ENCODE measurements around the gene MCC.

Gene MCC

DNA sequence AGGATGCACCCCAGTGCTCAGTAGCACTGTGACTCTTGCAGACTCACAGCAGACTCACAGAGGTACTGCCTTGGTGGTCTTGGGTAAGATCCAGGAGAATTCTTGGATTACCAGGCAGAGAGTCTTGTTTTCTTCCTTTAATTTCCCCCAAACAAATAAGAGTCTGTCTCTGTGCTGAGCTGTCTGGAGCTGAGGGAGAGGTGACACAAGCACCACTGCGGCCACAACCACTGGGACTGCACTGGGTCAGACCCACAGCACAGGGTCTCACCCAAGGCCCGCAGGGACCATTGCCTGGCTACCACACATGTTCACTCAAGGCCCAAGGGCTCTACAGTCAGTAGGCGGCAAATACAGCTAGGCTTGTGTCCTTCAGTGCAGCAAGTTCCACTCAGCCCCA, 13.8 kb upstream of the MCC start:
- in situ Hi-C loops (cut with MboI; ENCODE audit: low sequenced_read_pairs, unreplicated experiment) = loop anchor here (25.0 kb wide), 2 partner anchors 165 to 515 kb away; partner anchors contain the start of gene DCP2
- DNase-seq (ENCODE audit: low spot score) = no peak
- TF ChIP-seq, protein P1, sequence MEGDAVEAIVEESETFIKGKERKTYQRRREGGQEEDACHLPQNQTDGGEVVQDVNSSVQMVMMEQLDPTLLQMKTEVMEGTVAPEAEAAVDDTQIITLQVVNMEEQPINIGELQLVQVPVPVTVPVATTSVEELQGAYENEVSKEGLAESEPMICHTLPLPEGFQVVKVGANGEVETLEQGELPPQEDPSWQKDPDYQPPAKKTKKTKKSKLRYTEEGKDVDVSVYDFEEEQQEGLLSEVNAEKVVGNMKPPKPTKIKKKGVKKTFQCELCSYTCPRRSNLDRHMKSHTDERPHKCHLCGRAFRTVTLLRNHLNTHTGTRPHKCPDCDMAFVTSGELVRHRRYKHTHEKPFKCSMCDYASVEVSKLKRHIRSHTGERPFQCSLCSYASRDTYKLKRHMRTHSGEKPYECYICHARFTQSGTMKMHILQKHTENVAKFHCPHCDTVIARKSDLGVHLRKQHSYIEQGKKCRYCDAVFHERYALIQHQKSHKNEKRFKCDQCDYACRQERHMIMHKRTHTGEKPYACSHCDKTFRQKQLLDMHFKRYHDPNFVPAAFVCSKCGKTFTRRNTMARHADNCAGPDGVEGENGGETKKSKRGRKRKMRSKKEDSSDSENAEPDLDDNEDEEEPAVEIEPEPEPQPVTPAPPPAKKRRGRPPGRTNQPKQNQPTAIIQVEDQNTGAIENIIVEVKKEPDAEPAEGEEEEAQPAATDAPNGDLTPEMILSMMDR (IDR thresholded peaks at IDR 0.05; ENCODE audit: borderline replicate concordance, control extremely low read depth, extremely low read depth, insufficient read depth, missing control alignments) = no peak

- TF ChIP-seq, protein P1 (IDR thresholded peaks at IDR 0.05; ENCODE audit: borderline replicate concordance, control extremely low read depth, extremely low read depth, insufficient read depth, missing control alignments) = no peak
These were observed 7.2 kb upstream of the MCC start for GRCh38 chr5:113495422-113495841.

DNA sequence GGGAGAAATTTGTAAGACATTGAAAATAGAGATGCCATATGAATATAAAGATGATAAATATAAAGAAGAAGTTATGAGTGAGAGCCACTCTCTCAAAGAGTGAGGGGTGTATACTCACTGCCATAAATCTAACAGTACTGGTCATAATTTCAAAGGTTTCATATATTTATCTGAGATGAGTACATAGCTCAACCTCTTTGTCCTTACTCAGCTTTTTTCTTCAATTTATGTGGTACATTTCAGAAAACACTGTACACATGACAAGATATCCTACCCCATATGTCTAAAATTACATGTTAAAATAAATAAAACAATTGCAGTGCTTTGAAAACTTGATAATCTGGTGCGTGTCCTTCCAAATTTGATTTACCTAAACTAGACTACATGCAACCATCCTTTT, 5.2 kb upstream of the MCC start:
- TF ChIP-seq, protein P1 (IDR thresholded peaks at IDR 0.05; ENCODE audit: borderline replicate concordance, control extremely low read depth, extremely low read depth, insufficient read depth, missing control alignments) = no peak
- no peak for DNase-seq (ENCODE audit: low spot score)
- in situ Hi-C loops (cut with MboI; ENCODE audit: low sequenced_read_pairs, unreplicated experiment) = no loop called here

More at GRCh38 chr5:113495422-113495841, 7.2 kb upstream of the MCC start:
- DNase-seq (ENCODE audit: low spot score) = no peak
- in situ Hi-C loops (cut with MboI; ENCODE audit: low sequenced_read_pairs, unreplicated experiment) = no loop called here

- in situ Hi-C loops (cut with MboI; ENCODE audit: low sequenced_read_pairs, unreplicated experiment) = no loop called here
- no peak for DNase-seq (ENCODE audit: low spot score)
- TF ChIP-seq, protein P1 (IDR thresholded peaks at IDR 0.05; ENCODE audit: borderline replicate concordance, control extremely low read depth, extremely low read depth, insufficient read depth, missing control alignments) = no peak
These were observed 2.8 kb upstream of the MCC start for GRCh38 chr5:113491022-113491421.

GRCh38 chr5:113490317-113490716, 2.1 kb upstream of the MCC start:
- DNase-seq (ENCODE audit: low spot score) = no peak
- TF ChIP-seq, protein P1 (IDR thresholded peaks at IDR 0.05; ENCODE audit: borderline replicate concordance, control extremely low read depth, extremely low read depth, insufficient read depth, missing control alignments) = no peak
- in situ Hi-C loops (cut with MboI; ENCODE audit: low sequenced_read_pairs, unreplicated experiment) = no loop called here

GRCh38 chr5:113489299-113489698, 1.0 kb upstream of the MCC start:
- in situ Hi-C loops (cut with MboI; ENCODE audit: low sequenced_read_pairs, unreplicated experiment) = no loop called here
- TF ChIP-seq, protein P1 (IDR thresholded peaks at IDR 0.05; ENCODE audit: borderline replicate concordance, control extremely low read depth, extremely low read depth, insufficient read depth, missing control alignments) = no peak
- DNase-seq (ENCODE audit: low spot score) = peak; percentile 37

All from GM13976 (cell line).